Fibroblast of the aortic adventitia (primary cell): ENCODE data around the gene CTSE. TPM values are rescaled to one million over a fixed set of nuclear protein-coding genes. Genes with fewer than 3 reads are reported as not detected.
"Not testable (repeated sequence)": the region's sequence is repeated elsewhere in the genome, so short reads cannot be mapped to it uniquely, and the experiment has no call there.

Source experiments
- DNase-seq: peaks from one replicate; pipeline ENCODE4 v3.0.0-alpha.2; 2010; ENCODE audit warnings: low read depth
- H3K4me3 ChIP-seq: 2 replicates; pipeline ENCODE4 v1.5.1; 2011; ENCODE audit warnings: low read depth, mild to moderate bottlenecking, control low read depth, low read length, moderate library complexity
- CTCF ChIP-seq: IDR thresholded peaks from 2 replicates; pipeline ENCODE4 v1.5.1; 2011; ENCODE audit warnings: mild to moderate bottlenecking, low read length, control low read depth, inconsistent platforms; ENCODE audit not compliant: insufficient read depth
- total RNA-seq: library from RNA; depleted of rRNA; stranded (reverse); fragments of >200 nt; gene quantifications from 2 replicates; pipeline ENCODE4 v1.2.3, GENCODE V29; 2012; ENCODE audit warnings: low replicate concordance

CTSE gene
- total RNA-seq, 1 donor, result not detected

- no peak overlapping the region for H3K4me3 ChIP-seq
- DNase-seq, result no peak
- no peak for TF ChIP-seq CTCF
Measured at GRCh38 chr1:206062464-206062863, 38.8 kb upstream of the CTSE start.

GRCh38 chr1:206060844-206061243 is 37.1 kb upstream of the CTSE start:
- no peak for TF ChIP-seq CTCF
- no peak overlapping the region for H3K4me3 ChIP-seq
- no peak for DNase-seq

GRCh38 chr1:206059355-206059915 is 35.7 kb upstream of the CTSE start:
- TF ChIP-seq CTCF, result no peak
- no peak overlapping the region for H3K4me3 ChIP-seq
- no peak for DNase-seq

GRCh38 chr1:206058927-206059292 is 35.2 kb upstream of the CTSE start:
- TF ChIP-seq CTCF, result no peak
- DNase-seq, result no peak
- H3K4me3 ChIP-seq, result no peak overlapping the region

GRCh38 chr1:206058289-206058926 is 34.7 kb upstream of the CTSE start:
- not testable (repeated sequence) for DNase-seq, H3K4me3 ChIP-seq

- DNase-seq, H3K4me3 ChIP-seq: not testable (repeated sequence)
Measured at GRCh38 chr1:206055639-206056323, 32.1 kb upstream of the CTSE start.

- not testable (repeated sequence) for DNase-seq, H3K4me3 ChIP-seq
Measured at GRCh38 chr1:206055069-206055625, 31.5 kb upstream of the CTSE start.

- not testable (repeated sequence) for H3K4me3 ChIP-seq, DNase-seq
Measured at GRCh38 chr1:206053616-206054015, 29.9 kb upstream of the CTSE start.

- not testable (repeated sequence) for DNase-seq, H3K4me3 ChIP-seq
Measured at GRCh38 chr1:206052919-206053610, 29.4 kb upstream of the CTSE start, which contains the start of gene RHEX. RHEX (plus strand) TSS chr1:206053173; CDS start chr1:206097829, 44,656 bp downstream.

GRCh38 chr1:206052231-206052865 is 28.7 kb upstream of the CTSE start:
- DNase-seq, H3K4me3 ChIP-seq: not testable (repeated sequence)
